Tracheal epithelial cell (primary cell): ENCODE measurements around the gene PRAMEF12. TPM values are rescaled to one million over a fixed set of nuclear protein-coding genes. Genes with fewer than 3 reads are reported as not detected.

Experiments
- total RNA-seq: library from RNA; depleted of rRNA; stranded (reverse); fragments of >200 nt; gene quantifications from 2 replicates; pipeline ENCODE4 v1.2.1, GENCODE V29; 2014

PRAMEF12 gene
- not detected in 2 replicates for total RNA-seq

GRCh38 chr1:12773438-12773837, at the start of gene PRAMEF12:
TSS of gene PRAMEF12 (plus strand) at chr1:12773738. CDS start at chr1:12774868, 1,130 bp downstream.

GRCh38 chr1:12745992-12746323, 27.6 kb upstream of the PRAMEF12 start, which contains the start of gene CFAP107:
TSS of gene CFAP107 (plus strand) at chr1:12746200. CDS start at chr1:12746431, 231 bp downstream.

GRCh38 chr1:12791097-12791496, 17.6 kb downstream of the PRAMEF12 start, which contains the start of gene PRAMEF1:
TSS of gene PRAMEF1 (plus strand) at chr1:12791397. CDS start at chr1:12793228, 1,831 bp downstream.

Other genes starting within 250 kb of the PRAMEF12 start
- 48.9 and 69.3 TPM in 2 replicates for gene DHRS3, start 155.5 kb upstream of the PRAMEF12 start, total RNA-seq
- gene AADACL4, start 129.7 kb upstream of the PRAMEF12 start, total RNA-seq: not detected in 2 replicates
- not detected in 2 replicates for gene AADACL3, start 57.6 kb upstream of the PRAMEF12 start, total RNA-seq
- gene CFAP107, start 27.5 kb upstream of the PRAMEF12 start, total RNA-seq: not detected in 2 replicates
- gene PRAMEF1, start 17.7 kb downstream of the PRAMEF12 start, total RNA-seq: not detected in 2 replicates
- not detected in 2 replicates for gene PRAMEF11, start 57.7 kb downstream of the PRAMEF12 start, total RNA-seq
- gene HNRNPCL1, start 75.0 kb downstream of the PRAMEF12 start, total RNA-seq: not detected in 2 replicates
- gene PRAMEF2, start 83.3 kb downstream of the PRAMEF12 start, total RNA-seq: not detected in 2 replicates
- not detected in 2 replicates for gene PRAMEF4, start 112.5 kb downstream of the PRAMEF12 start, total RNA-seq
- not detected in 2 replicates for gene PRAMEF10, start 124.5 kb downstream of the PRAMEF12 start, total RNA-seq
- not detected in 2 replicates for gene PRAMEF7, start 142.9 kb downstream of the PRAMEF12 start, total RNA-seq
- gene PRAMEF6, start 173.8 kb downstream of the PRAMEF12 start, total RNA-seq: not detected in 2 replicates